HG02678 (cell line): ENCODE results near the gene ZNF281.

ENCODE experiments used
- ATAC-seq: cut with Tn5 transposase; IDR thresholded peaks from one replicate; pipeline ENCODE4 v1.9.1; 2021; ENCODE audit warnings: mild to moderate bottlenecking, moderate library complexity; ENCODE audit not compliant: unreplicated experiment

Gene ZNF281

DNA sequence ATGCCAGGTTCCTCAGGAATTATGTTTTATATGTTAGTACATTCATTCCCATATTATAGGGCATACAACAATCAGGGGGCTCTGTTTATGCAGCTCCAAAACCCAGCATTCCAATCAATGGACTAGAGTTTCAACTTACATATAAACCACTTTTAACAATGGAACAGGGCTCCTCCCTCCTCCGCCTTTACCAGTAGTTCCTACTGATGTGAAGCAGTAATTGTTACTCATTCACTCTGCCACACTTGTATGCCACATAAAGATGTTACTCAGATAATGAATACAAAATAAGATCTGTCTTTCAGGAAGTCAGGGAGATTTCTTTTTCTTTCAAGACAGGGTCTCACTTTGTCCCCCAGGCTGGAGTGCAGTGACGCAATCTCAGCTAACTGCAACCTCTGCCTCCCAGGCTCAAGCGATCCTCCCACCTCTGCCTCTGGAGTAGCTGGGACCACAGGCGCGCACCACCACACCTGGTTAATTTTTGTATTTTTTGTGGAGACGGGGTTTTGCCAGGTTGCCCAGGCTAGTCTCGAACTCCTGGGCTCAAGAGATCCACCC, 17.1 kb downstream of the ZNF281 start:
- ATAC-seq: no peak

DNA sequence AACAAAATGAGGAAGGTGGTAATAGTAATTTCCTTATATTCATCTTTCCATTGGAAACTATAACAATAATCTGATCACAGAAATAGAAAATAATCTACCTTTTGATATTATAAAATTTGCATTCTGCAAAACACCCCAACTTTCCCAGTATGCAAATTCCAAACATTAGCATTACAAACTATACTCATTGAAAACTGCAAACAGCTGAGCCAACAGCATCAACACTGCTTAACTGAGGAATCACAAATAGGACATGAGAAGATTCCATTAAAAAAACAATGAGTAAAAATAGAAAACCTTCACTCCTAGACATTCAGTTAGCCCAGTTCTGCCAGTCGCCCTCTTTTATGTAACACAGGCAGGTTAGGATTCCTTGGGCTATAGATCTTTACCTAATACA, 18.1 kb downstream of the ZNF281 start:
- no peak for ATAC-seq

DNA sequence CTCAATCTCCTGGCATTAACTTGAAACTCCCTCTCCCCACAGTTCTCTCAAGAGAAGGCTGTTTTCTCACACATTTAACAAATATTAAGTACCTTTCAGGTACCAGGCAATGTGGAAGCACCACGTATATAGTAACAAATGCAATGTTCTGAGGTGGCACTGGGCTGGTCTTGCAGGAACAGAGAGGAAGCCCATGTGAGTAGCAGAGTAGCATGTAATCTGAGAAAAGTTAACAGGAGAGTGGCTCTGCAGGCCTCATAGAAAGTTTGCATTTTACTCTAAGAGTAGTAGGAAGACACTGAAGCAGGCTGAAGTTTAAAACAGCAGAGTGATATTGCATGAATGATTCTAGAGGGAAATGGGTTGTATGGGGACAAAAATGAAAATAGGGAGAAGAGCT, 21.0 kb downstream of the ZNF281 start:
- ATAC-seq: no peak

DNA sequence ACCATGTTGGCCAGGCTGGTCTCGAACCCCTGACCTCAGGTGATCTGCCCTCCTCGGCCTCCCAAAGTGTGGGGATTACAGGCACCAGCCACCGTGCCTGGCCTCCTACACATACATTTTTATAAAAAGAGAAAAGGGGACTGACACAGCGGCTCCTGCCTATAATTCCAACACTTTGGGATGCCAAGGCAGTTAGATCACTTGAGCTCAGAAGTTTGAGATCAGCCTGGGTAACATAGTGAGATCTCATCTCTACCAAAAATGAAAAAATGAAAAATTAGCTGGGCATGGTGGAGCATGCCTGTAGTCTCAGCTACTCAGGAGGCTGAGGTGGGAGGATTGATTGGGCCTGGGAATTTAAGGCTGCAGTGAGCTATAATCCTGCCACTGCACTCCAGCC, 23.4 kb downstream of the ZNF281 start:
- ATAC-seq: no peak

DNA sequence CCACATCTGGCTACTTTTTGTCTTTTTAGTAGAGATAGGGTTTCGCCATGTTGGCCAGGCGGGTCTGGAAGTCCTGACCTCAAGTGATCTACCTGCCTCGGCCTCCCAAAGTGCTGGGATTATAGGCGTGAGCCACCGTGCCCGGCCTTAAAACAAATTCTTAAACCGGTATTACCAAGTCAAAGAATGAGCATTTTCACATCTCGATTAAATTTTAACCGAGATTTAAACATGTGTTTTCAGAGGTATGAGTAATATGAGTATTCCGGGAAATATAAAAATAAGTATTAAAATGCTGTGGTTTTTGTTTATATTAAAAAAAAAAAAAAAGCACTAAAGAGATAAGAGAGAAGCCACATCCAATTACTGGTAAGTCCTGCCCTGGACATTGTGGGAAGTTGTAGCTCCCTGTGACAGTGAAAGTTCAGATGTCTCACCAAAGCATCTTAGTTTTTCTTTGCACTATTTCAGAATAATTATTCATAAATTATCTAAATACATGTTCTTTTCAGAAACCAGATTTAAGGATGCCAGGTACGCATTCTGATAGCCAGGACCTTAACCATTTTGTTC, 24.9 kb downstream of the ZNF281 start:
- ATAC-seq: peak; percentile 47

DNA sequence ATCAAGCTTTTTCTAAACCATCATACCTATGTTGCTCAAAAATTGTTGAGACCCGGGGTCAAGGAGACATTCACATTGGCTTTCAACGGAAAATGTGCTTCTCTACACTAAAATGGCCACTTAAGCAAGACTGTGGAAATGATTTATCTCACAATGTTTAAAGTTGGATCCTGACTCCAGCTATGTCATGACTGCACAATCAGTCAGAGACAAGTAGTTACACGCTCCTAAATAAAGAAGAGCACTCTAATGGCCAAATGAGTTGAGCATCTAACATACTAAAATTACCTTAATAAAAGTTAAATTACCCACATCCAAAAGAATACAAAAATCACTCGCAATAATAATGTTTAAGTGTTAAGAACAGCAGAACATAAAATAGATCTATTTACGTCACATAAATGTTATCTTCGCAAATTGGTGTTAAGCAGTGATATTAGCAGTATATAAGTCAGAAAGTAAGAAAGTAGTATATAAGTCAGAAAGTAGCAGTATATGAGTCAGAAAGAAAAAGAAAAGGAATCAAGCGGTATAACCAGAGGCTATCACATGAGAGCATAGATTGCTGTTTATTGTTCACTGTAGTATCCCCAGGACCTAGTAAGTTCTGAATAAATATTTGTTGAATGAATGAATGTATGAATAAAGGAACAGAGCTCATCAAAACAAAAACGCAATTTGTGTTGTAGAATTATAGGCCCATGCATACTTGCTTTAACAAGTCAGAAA, 28.4 kb downstream of the ZNF281 start:
- no peak for ATAC-seq

DNA sequence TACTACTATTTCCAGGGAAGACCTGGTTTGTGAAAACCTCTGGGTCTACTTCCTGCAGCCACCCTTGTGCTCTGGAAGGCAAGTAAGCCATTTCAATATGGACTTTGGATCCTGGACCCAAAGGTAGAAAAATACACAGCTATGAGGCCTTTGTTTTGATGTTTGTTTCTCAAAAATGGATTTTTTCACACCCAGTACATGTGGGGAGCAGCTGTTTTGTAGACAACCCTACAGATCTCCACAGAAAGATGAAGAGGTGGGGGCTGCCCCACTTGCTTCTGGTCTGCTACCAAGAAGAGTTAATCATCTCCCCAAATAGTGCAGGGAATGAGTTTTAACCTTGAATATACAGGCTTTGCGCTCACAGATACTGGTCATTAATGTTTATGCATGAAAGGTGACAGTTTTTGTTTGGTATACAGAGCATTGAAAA, 29.2 kb downstream of the ZNF281 start:
- ATAC-seq: peak; percentile 66

DNA sequence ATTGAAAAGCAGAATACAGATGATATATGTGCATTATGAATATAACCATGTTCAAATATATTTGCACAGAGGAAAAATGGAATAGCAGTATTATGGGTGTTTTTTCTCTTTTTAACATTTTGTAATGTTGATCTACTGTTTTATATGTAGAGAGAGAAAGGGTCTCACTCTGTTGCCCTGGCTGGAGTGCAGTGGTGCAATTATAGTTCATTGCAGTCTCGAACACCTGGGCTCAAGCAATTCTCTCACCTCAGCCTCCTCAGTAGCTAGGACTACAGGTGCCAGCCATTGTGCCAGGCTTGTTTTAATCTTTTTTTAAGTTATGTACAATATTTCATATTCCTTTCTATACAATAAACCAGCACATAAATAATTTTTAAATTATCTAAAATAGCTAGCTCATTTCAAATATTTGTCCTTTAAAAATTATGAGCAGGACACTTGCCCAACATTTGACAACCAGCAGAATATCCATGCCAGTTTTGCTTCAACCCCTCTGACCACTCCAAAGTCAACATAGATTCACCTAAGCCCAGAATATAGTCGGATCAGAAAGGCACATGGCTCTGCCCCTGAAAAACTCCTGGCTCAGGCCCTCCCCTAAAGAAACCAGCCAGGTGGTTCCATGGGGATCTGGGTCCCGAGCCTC, 29.8 kb downstream of the ZNF281 start:
- ATAC-seq: no peak

DNA sequence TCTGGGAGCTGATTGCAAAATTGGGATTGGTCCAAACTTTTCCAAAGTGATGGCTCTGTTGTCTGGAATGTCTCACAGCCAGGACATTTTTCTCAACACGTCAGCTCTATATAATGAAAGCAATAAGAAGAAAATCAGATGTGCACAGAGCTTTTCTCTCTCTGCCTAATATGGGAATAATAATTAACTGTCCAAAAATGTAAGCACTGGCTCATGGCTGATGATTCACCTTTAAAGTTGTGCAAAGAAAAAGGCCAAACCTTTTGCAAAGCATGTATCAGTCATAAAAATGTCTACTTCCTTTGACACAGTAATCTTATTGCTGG, 30.4 kb downstream of the ZNF281 start:
- ATAC-seq: no peak

DNA sequence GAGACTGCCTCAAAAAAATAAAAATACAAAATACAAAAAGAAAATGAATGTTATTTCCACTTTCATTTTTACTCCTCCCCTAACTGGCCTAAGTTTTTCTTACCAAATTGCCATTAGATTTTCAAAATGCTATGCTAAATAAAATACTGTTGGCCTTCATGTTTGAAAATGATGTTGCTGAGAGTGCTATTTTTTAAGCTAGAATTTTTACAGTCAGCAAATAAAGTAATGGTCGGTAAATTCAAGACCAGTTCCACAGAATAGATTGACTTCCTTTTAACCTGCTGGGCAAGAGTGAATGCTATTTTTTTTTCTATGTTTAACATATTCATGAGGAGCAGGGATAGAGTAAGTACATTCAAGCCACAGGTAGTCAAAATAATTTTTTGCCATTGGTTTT, 31.7 kb downstream of the ZNF281 start:
- no peak for ATAC-seq

DNA sequence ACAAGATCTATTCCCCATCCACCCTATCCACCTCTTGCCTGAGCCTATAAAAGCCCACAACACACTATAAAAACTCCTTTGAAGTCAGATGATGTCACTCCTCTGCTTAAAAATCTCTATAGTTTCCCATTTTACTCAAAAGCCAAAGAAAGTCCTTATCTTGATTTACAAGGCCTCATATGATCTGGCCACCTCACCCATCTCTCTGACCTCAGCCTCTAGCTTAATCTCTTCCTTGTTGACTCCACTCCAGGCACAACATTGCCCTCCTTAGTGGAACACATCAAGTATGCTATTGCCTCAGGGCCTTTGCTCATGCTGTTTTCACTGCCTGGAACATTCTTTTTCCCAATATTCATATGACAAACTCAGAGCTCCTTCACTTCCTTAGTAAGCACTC, 33.3 kb downstream of the ZNF281 start:
- no peak for ATAC-seq

DNA sequence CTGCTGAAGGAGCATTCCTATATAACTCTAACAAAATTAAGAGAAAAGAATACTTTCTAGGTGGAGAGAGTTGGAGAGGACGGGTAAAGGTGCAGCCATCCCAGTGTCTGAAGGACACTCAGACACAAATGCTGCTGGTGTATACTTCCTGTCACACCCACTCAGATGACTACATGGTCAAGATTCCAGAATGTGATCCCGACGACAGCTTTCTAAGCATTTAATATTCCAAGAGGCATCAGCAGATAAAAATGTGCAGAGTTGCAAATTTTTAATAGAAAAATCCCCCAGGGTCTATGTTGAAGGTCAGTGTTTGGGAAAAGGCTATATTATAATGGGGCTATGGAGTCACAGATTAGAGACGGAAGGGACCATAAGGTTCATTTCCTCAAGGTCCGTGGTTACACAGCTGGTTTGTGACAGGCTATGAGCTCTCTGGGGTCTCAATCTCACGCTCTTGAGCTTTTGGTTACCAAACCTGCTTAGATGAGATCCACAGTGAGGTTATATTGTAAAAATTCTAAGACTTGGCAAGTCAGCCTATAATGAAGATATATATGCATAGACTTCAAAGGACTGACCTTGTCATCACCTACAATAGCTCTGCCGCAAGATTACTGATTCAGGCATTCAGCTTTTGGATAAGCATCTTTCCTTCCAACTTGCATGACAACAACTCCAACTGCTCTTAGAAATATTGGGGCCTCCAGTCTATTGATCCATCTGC, 35.1 kb downstream of the ZNF281 start:
- no peak for ATAC-seq

DNA sequence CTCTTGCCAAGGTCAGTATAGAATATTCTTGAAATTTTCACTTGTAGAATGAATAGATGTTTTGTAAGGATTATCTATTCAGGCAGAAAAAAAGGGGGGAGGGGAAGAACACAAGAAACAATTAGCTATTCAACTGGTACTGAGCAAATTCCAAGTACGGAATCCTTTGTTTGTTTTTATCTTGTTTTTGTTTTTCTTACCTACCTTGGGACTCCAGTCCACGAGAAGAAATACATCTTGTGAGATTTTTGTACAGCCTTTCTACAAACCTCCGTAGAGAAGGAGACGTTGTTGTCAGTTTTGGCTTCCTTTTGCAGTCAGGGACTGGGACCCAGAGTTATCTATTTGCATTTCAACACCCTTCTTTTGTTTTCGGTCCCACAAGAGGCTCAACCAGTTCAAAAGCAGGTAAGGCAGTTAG, 36.0 kb downstream of the ZNF281 start:
- ATAC-seq: no peak

DNA sequence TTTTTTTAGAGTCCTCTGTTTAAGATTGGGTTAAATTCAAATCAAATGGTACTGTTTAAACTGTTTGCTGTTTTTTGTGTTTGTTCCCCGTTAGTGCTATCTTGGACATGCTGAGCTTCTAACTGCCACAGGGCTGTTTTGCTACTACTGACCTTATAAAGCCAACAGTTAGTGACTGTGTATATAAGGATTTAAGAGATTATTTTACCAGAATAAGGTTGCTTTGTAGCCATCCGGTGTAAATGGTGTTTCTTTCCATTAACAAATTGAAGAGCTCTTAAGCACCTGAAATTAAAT, 37.0 kb downstream of the ZNF281 start:
- ATAC-seq: no peak

DNA sequence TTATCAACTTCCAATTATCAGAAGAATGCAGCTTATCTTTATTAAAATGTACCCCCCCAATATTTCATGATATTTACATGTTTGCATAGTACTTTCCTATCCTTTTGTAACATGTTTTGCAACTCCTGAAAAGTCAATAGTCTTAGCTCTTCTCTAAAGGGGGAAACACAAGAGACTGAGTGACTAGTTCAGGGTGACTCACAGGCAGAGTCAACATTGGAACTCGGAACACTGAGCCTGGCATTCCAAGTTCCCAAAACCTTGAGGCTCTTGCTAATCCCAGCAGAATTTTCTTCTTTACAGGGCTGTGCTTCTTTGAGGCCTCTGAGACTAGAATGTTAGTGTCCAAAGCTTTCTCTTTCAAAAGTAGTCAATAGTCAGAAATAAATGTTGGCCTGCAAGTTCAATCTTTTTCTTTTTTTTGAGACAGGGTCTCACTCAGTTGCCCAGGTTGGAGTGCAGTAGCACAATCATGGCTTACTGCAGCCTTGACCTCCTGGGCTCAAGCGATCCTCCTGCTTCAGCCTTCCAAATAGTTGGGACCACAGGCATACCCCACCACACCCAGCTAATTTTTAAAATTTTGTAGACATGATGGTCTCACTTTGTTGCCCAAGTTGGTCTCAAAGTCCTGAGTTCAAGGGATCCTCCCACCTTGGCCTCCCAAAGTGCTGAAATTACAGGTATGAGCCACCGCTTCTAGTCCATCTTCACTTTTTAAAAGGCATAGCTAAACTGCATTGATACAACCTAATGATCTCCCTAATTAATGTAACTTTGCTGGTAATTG, 37.5 kb downstream of the ZNF281 start:
- ATAC-seq: no peak

DNA sequence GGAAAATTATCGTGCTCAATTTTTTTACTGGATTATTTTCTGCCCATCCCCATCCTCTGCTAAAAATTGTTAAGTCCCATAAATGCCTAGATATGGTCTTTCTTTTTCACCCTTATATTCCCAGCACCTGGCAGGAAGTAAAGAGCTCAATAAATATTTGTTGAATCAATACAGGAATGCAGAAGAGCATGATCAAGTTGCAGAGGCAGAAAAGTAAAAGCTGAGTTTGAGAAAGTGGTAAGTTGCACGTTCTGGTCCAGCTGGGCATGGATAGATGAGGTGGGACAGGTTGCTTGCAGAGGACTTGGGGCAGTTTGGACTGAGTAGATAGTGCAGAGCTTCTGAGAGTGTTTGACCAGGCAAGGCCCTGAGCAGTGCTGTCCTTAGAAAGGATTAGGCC, 40.1 kb downstream of the ZNF281 start:
- no peak for ATAC-seq

DNA sequence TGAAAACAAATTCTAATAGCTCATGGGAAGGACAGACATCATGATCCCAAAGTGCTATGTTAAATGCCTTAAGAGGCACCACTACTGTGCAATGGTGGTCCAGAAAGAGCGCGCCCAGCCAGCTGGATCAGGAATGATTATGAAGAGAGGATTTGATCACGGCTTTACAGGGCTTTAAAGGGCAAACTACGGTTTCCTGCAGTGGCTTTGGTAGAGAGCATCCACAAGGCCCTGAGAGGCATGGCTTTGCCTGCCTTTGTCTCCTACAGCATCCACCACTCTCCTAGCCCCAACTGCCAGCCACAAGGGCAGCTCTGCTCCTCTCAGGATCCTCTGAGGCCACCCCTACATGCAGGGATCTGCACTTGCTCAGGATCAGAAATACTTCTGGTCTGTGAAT, 40.7 kb downstream of the ZNF281 start:
- ATAC-seq: no peak

DNA sequence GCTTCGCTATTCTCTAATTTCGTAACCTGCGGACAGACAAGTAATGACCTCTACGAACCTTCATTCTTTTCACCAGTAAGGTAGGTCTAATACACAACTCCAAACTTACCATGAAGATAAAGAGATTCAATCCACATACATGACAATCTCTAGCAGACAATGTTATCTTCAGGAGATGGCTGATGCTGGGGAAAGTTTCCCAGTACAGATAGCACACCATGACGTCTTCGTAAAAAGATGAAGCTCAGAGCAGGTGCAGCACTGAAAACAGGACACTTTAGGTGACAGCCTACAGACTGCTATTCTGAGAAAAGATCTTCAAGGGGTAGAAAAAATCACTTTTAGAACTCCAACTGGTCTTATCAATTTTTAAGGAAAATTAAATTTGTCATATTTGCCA, 41.3 kb downstream of the ZNF281 start:
- ATAC-seq: no peak

DNA sequence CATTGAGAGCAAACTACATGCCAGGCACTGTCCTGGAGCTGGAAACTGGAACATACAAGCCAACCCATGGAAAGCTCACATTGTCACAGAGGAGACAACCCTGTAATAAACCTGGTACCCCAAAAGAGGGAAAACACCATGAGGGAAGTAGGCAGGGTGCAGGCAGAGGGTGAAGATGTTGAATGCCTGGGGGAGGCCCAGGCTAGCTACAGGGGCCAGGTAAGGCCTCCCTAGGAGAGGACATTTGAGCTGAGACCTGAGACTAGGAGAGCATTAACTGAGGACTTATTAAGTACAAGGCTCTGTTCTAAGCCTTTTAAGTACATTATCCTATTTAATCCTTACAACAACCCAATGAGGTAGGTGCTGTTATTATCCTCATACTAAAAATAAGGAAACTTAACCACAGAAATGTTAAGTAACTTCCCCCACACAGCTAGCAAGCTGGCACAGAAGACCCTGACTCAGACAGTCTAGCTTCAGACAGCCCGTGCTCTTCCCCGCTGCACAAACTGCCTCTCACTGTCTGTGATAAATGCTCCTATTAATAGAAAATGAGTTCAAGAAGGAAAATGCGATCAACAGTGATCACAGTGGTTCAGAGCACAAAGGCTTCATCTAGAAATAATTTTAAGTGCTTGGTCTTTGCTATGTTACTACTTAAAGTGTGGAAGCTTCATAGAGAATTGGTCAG, 41.8 kb downstream of the ZNF281 start:
- no peak for ATAC-seq

DNA sequence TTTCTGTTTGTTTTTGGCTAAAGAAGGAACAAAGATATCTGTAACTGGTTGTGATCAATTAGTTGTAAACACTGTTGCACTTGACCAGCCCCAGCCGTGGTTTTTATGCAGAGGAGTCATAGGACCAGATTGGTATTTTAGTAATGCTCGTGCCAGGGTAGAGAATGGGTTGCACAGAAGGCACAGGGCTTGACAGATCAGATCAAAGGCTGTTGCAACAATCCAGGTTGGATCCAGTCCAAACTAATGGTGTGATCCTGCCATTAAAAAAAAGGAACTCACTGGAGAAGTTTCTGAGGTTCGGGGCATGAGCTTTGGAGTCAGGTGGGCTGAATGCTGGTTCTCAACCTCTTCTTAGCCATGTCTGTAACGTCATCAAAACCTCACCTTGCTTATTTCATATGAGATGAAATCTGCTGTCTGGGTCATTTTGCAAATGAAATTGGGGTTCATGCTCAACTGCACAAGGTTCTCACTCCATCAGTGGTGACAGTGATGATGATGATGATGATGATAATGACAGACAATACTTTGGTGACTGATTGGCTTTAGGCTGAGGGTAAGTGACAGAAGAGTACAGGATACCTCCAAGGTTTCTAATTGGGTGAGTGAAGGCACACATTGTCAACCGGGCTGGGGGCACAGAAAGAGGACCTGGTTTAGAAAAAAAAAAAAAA, 43.1 kb downstream of the ZNF281 start:
- no peak for ATAC-seq
